H54 (cell line): ENCODE results near the gene MLXIP.
"Not testable (repeated sequence)": the region's sequence is repeated elsewhere in the genome, so short reads cannot be mapped to it uniquely, and the experiment has no call there.

Experiments used
- DNase-seq: peaks from one replicate; pipeline ENCODE4 v3.0.0; 2011; ENCODE audit warnings: low spot score, mixed read lengths; ENCODE audit not compliant: insufficient read length
- FAIRE-seq: peaks from 3 replicates; lab custom pipeline; 2011; peaks lifted over from hg19 to GRCh38; lab: Jason Lieb, UNC
- POLR2A ChIP-seq: IDR thresholded peaks from 2 replicates; pipeline ENCODE4 v1.6.1; 2011; ENCODE audit warnings: low read depth, mild to moderate bottlenecking, low read length

Gene MLXIP

GRCh38 chr12:122078141-122079032, at the start of gene MLXIP:
TSS of gene MLXIP (plus strand) at chr12:122078756. CDS start at chr12:122078854, 98 bp downstream.
- no peak for FAIRE-seq
- peak; percentile 89 for TF ChIP-seq POLR2A
- peak; percentile 94 for DNase-seq

GRCh38 chr12:122028905-122029560, 49.5 kb upstream of the MLXIP start:
- no peak for DNase-seq
- TF ChIP-seq POLR2A, result no peak
- no peak for FAIRE-seq

GRCh38 chr12:122029620-122030423, 48.7 kb upstream of the MLXIP start:
- no peak for FAIRE-seq
- no peak for TF ChIP-seq POLR2A
- peak; percentile 96 for DNase-seq

DNA sequence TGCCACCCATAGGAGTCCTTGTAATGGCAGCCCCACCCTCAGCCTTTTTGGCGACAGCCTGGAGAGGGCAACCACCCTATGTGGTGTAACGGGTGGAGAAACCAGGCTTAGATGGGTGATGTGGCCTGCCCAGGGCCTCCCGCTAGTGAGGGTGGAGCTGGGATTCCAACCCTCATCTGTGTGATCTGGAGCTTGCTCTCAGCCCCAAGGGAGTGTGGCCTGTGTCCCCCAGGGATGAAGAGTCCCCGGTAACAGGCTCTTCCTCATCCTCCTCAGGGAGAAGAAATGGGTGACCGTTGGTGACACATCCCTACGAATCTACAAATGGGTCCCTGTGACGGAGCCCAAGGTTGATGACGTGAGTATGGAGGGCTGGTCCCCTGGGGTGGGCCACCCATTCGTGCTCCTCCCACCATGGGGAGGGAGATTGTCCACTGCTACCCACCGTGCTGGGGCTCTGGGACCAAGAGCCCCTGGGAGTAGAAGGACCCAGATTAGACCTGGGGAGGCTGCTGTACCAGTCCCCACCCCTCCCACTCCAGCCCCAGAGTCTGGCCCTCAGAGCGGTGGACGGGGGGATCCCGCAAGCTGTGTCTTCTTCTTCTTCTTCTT, 48.0 kb upstream of the MLXIP start:
- no peak for DNase-seq
- FAIRE-seq, result no peak
- TF ChIP-seq POLR2A, result no peak

DNA sequence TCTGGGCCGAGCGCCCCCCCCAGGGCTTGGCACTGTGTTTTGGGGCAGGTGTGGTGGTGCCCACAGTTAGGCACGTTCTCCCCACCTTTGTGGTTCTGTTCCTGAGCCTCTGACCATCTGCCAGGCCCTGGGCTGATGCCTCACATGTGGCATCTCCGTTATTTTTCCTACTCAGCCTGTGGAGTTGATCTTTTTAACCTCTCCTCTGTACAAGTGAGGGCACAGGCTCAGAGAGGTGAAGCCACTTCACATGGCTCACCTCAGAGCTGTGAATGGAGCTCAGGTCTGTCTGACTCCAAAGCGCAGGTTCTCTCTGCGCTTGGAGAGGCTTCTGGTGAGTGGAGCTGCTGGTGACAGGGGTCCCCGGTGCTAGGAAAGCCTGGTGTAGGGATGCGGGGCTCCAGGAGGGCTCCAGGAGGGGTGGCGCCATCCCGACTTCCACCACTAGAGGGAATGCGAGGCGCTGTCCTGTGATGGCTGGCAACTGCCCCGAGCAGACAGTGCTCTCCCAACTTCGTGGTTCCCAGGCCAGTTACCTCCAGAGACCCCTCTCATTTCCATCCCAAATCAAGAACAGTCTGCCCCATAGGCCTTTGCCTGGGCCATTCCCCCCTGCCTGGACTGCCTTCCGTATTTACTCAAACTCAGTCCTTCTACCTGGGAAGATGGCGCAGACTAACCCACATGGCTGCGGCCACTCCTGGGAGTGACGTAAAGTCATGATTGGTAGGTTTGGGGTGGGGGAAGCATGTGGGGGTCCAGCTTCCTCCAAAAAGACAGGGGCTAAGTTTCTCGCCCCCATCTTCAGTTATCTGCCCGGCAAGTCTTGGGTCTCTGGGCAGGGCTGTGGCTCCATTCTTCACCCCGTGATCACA, 47.0 kb upstream of the MLXIP start:
- no peak for FAIRE-seq
- DNase-seq, result no peak
- no peak for TF ChIP-seq POLR2A

GRCh38 chr12:122032580-122032979, 46.0 kb upstream of the MLXIP start:
- DNase-seq (no peak), FAIRE-seq (no peak)
- TF ChIP-seq POLR2A, result no peak

- DNase-seq (no peak), FAIRE-seq (no peak)
- TF ChIP-seq POLR2A, result no peak
Measured at GRCh38 chr12:122035292-122035691, 43.3 kb upstream of the MLXIP start.

DNA sequence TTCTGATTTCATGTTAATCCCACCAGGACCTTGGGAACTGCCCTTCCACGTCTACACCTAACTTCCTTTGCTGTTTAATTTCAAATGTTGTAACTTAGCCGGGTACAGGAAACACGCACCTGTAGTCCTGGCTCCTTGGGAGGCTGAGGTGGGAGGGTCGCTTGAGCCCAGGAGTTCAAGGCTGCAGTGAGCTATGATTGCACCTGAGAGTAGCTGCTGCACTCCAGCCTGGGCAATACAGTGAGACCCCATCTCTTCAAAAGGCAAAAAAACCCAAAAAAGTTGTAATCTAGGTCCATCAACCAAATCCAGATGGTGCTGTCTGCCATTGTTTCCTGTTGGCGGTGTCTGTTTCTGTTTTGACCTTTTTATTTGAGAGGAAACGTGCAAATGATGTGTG, 42.4 kb upstream of the MLXIP start:
- no peak for TF ChIP-seq POLR2A
- no peak for DNase-seq

DNA sequence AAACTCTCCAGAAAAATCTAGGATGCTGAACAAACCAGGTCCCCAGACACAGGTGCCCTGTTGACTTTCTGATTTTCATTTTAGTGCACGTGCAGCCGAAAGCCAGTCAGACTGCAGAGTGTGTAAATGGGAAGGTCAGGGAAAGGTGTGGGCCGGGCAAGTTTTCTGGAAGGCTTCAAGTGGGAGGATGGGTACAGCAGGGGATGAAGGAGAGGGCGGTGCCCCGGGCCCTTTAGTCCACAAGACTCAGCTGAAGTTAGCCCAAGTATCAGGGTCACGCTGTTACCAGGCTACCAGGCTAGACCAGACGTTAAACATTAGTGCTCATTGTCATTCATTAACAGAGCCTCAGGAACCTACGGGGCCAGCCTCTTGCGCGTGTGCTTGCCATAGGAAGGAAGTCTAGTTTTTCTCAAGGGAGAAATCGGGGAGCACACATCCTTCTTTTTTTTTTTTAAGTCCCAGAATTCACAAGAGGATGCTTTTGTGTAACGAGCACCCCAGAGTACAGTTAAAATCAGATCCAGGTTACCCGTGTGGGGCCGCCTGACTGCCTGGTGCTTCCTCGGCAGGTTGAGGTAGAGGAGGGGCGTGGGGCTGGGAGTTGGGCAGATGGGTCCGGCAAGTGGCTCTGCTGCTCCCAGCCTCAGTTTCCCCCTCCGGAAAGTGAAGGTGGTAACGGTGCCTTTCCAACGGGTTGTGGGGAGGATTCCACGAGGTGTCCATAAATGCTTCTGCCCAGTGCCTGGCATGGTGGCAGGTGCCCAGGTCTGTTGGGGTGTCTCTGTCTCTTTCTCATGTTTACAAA, 37.8 kb upstream of the MLXIP start:
- FAIRE-seq (no peak), DNase-seq (no peak)
- TF ChIP-seq POLR2A, result no peak

More for the DNA sequence above, 42.4 kb upstream of the MLXIP start:
- no peak for FAIRE-seq

DNA sequence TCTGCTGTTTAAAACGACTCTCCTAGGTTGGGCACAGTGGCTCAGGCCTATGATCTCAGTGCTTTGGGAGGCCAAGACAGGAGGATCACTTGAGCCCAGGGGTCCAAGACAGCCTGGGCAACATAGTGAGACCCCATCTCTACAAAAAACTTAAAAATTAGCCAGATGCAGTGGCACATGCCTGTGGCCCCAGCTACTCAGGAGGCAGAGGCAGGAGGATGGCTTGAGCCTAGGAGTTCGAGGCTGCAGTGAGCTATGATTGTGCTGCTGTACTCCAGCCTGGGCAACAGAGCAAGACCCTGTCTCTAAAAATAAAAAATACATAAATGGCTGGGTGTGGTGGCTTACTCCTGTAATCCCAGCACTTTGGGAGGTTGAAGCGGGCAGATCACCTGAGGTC, 37.1 kb upstream of the MLXIP start:
- FAIRE-seq, DNase-seq: not testable (repeated sequence)

- FAIRE-seq, result no peak
- DNase-seq, result no peak
- no peak for TF ChIP-seq POLR2A
Measured at GRCh38 chr12:122042910-122043309, 35.6 kb upstream of the MLXIP start.

DNA sequence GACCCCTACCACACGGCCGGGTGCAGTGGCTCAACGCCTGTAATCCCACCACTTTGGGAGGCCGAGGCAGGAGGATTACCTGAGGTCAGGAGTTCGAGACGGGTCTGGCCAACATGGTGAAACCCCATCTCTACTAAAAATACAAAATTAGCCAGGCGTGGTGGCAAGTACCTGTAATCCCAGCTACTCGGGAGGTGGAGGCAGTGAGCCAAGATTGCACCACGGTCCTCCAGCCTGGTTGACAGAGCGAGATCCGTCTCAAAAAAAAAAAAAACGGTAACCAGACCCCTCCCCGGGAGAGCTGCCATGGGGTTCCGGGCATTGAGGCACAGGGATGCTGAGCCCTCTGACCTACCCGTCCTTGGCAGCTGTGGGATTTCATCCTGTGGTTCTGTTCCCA, 35.1 kb upstream of the MLXIP start:
- DNase-seq (no peak), FAIRE-seq (no peak)
- TF ChIP-seq POLR2A, result no peak

DNA sequence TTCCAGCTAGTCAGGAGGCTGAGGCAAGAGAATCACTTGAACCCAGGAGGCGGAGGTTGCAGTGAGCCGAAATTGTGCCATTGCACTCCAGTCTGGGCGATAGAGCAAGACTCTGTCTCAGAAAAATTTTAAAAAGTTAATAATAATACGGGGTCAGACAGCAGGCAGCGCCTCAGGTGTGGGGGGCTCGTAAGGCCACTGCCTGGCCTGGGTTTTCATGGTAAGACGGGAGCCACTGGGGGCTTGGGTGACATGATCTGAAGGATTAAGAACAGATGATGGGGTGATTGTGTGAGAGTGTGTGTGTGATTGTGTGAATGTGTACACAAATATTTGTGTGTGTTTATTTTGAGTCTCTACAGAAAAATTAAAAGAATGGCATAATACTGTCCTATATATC, 33.3 kb upstream of the MLXIP start:
- no peak for FAIRE-seq
- no peak for TF ChIP-seq POLR2A
- no peak for DNase-seq
